Inferior parietal cortex (tissue), 1 donor: ENCODE results near the gene IFFO2.
"Not testable (repeated sequence)": the region's sequence is repeated elsewhere in the genome, so short reads cannot be mapped to it uniquely, and the experiment has no call there.

Source experiments
- DNase-seq: peaks from one replicate; pipeline ENCODE4 v3.0.0-alpha.2; 2016; ENCODE audit errors: extremely low spot score

The IFFO2 gene

GRCh38 chr1:18875107-18875795 lies 81.2 kb downstream of the IFFO2 start:
- DNase-seq = peak; percentile 86

GRCh38 chr1:18874600-18874999 lies 81.9 kb downstream of the IFFO2 start:
- DNase-seq = no peak

GRCh38 chr1:18874036-18874435 lies 82.4 kb downstream of the IFFO2 start:
- no peak for DNase-seq

- no peak for DNase-seq
These were observed 84.3 kb downstream of the IFFO2 start for GRCh38 chr1:18872071-18872611.

GRCh38 chr1:18871401-18872070 lies 84.9 kb downstream of the IFFO2 start:
- no peak for DNase-seq

- DNase-seq = no peak
These were observed 85.5 kb downstream of the IFFO2 start for GRCh38 chr1:18870957-18871356.

GRCh38 chr1:18870595-18870865 lies 85.9 kb downstream of the IFFO2 start:
- DNase-seq = not testable (repeated sequence)

GRCh38 chr1:18869847-18870594 lies 86.5 kb downstream of the IFFO2 start:
- no peak for DNase-seq

GRCh38 chr1:18868801-18869424 lies 87.6 kb downstream of the IFFO2 start:
- peak; percentile 7 for DNase-seq

GRCh38 chr1:18868354-18868753 lies 88.1 kb downstream of the IFFO2 start:
- DNase-seq = no peak

GRCh38 chr1:18866846-18867245 lies 89.6 kb downstream of the IFFO2 start:
- no peak for DNase-seq

GRCh38 chr1:18866314-18866713 lies 90.2 kb downstream of the IFFO2 start:
- no peak for DNase-seq

- DNase-seq = no peak
These were observed 91.3 kb downstream of the IFFO2 start for GRCh38 chr1:18865176-18865575.

- no peak for DNase-seq
These were observed 94.9 kb downstream of the IFFO2 start for GRCh38 chr1:18861590-18861989.

- DNase-seq = no peak
These were observed 95.4 kb downstream of the IFFO2 start for GRCh38 chr1:18861082-18861481.

GRCh38 chr1:18859560-18859959 lies 96.9 kb downstream of the IFFO2 start, which contains the start of gene TAS1R2:
Gene TAS1R2 (minus strand): TSS chr1:18859660. CDS start chr1:18859660, 0 bp downstream.
- DNase-seq = no peak

GRCh38 chr1:18858070-18858688 lies 98.3 kb downstream of the IFFO2 start:
- no peak for DNase-seq

GRCh38 chr1:18856435-18856834 lies 100.0 kb downstream of the IFFO2 start:
- DNase-seq = no peak

GRCh38 chr1:18855573-18855972 lies 100.9 kb downstream of the IFFO2 start:
- DNase-seq = no peak

GRCh38 chr1:18854331-18855025 lies 102.0 kb downstream of the IFFO2 start:
- no peak for DNase-seq
